GM20000 (cell line): ENCODE measurements around the gene FSHB.
"Not testable (repeated sequence)": the region's sequence is repeated elsewhere in the genome, so short reads cannot be mapped to it uniquely, and the experiment has no call there.

Source experiments
- DNase-seq: peaks from one replicate; pipeline ENCODE4 v3.0.0; 2012; ENCODE audit warnings: low spot score
- TF ChIP-seq, protein P1 (sequence below): IDR thresholded peaks from 2 replicates; pipeline ENCODE4 v1.5.1; 2012; ENCODE audit warnings: mild to moderate bottlenecking, control low read depth; ENCODE audit errors: extremely low read depth, missing control alignments

Gene FSHB

DNA sequence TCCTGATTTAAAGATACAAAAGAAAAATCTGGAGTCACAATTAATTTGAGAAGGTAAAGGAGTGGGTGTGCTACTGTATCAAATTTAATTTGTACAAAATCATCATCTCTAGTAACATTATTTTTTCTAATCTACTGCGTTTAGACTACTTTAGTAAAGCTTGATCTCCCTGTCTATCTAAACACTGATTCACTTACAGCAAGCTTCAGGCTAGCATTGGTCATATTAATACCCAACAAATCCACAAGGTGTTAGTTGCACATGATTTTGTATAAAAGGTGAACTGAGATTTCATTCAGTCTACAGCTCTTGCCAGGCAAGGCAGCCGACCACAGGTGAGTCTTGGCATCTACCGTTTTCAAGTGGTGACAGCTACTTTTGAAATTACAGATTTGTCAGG lies at the start of gene FSHB:
FSHB (plus strand) TSS at position 301 of the 400 bp plus-strand sequence. CDS start 889 bp downstream, outside the sequence.
- TF ChIP-seq, protein P1, sequence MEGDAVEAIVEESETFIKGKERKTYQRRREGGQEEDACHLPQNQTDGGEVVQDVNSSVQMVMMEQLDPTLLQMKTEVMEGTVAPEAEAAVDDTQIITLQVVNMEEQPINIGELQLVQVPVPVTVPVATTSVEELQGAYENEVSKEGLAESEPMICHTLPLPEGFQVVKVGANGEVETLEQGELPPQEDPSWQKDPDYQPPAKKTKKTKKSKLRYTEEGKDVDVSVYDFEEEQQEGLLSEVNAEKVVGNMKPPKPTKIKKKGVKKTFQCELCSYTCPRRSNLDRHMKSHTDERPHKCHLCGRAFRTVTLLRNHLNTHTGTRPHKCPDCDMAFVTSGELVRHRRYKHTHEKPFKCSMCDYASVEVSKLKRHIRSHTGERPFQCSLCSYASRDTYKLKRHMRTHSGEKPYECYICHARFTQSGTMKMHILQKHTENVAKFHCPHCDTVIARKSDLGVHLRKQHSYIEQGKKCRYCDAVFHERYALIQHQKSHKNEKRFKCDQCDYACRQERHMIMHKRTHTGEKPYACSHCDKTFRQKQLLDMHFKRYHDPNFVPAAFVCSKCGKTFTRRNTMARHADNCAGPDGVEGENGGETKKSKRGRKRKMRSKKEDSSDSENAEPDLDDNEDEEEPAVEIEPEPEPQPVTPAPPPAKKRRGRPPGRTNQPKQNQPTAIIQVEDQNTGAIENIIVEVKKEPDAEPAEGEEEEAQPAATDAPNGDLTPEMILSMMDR: no peak
- no peak for DNase-seq

GRCh38 chr11:30186748-30187147 lies 44.1 kb upstream of the FSHB start:
- no peak for DNase-seq
- TF ChIP-seq, protein P1: no peak

GRCh38 chr11:30192620-30193019 lies 38.2 kb upstream of the FSHB start:
- DNase-seq: no peak
- TF ChIP-seq, protein P1: no peak

- TF ChIP-seq, protein P1: peak; percentile 73
- peak; percentile 56 for DNase-seq
Observed at GRCh38 chr11:30196400-30197206, 34.2 kb upstream of the FSHB start.

DNA sequence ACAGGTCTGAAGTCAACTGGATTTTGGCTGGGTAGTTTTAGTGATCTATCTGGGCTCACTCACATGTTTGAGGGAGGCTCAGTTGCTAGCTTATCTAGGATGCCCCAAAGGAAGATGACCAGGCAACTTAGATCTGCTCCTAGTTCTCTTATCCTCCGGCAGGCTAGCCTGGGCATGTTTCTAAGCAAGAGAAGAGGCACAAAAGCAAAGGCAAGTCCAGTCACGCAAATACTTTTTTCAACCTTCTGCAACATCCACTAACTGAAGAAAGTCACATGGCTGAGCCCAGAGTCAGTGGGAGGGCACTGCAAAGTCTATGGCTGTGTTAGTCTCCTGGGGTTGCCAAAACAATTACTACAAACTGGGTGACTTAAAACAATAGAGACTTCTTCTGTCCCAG lies 32.9 kb upstream of the FSHB start:
- TF ChIP-seq, protein P1: no peak
- no peak for DNase-seq

GRCh38 chr11:30202989-30203388 lies 27.8 kb upstream of the FSHB start:
- DNase-seq: not testable (repeated sequence)

DNA sequence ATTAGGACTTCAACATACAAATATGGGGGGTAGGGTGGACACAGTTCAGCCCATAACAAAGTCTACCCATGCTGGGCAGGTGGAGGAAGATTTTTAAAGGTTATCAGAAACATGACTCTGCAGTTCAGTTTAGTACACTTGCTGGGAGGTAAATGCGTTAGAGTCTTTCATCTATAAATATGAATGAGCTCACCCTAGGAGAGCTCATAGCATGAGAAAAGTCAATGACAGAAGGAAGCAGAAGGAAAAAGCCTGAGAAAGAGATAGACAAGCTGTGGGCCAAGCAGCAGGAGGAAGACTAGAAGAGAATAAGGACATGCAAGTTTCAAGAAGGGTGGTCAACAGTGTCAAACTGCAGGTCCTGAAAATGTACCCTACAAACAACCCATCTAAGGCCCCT lies 27.0 kb upstream of the FSHB start:
- DNase-seq: no peak
- TF ChIP-seq, protein P1: no peak
